GM18951 (cell line): ENCODE results near the gene LENG9.
"Not testable (repeated sequence)": the region's sequence is repeated elsewhere in the genome, so short reads cannot be mapped to it uniquely, and the experiment has no call there.

Experiments
- POLR2A ChIP-seq: IDR thresholded peaks from 4 replicates; pipeline ENCODE4 v1.6.1; 2011; ENCODE audit warnings: mild to moderate bottlenecking; ENCODE audit not compliant: insufficient read length, insufficient read depth; ENCODE audit errors: extremely low read depth
- in situ Hi-C: fragments of 300-500 bp; cut with MboI; formaldehyde crosslinking; loops from one replicate; pipeline ENCODE4 v1.12.0; 2022; ENCODE audit warnings: low sequenced_read_pairs, mixed read lengths, inconsistent platforms; ENCODE audit not compliant: unreplicated experiment

The LENG9 gene

DNA sequence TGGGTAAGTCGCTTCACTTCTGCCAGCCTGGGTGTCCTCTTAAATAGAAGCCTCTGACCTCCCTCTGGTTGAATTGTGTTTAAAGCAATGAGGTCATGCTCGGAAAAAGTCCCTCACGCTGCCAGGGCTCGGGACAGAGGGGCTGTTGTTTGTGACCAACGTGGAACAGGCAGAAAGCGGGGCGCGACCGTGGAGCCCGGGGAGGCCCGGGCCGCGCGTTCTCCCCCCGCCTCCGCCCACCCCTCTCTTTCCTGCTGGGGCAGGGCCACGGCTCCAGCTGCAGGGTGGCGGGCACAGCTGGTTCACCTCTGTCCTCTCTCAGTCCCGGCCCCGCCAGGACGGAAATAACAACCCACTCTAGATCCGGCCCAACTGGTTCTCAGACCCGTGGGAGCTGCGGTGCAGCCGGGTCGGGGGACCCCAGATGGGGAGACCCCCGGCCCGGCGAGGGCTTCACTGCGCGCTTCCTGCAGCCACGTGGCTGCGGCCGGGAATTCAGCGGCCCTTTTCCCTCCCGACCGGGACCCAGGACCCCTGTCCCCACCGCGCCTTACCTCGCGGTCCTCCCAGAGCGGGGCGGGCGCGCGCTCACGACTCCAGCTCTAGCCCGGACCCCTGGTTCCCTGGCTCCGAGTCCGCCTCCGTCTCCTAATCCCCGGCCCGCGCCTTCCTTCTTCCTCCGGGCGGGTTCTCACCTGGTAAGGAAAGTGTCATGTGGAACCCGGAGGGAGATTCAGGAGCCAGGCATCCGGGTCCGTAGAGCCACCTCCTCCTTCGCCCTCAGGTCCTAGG, 7.6 kb upstream of the LENG9 start:
- TF ChIP-seq POLR2A, result no peak
- in situ Hi-C loops, result no loop called here

- in situ Hi-C loops, result no loop called here
- TF ChIP-seq POLR2A, result no peak
These were observed 6.8 kb upstream of the LENG9 start for GRCh38 chr19:54470276-54470887.

- TF ChIP-seq POLR2A, result no peak
- in situ Hi-C loops, result no loop called here
These were observed 5.9 kb upstream of the LENG9 start for GRCh38 chr19:54469496-54469934.

DNA sequence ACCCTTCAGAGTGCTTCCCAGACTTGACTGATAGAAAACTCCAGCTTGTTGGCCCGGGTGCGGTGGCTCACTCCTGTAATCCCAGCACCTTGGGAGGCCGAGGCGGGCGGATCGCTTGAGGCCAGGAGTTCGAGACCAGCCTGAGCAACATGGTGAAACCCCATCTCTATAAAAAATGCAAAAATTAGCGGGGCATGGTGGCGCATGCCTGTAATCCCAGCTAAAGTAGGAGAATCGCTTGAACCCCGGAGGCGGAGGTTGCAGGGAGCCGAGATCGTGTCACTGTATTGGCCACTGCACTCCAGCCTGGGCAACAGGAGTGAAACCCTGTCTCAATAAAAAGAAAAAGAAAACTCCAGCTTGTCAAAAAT, 2.5 kb upstream of the LENG9 start:
- in situ Hi-C loops, result not testable (repeated sequence)

DNA sequence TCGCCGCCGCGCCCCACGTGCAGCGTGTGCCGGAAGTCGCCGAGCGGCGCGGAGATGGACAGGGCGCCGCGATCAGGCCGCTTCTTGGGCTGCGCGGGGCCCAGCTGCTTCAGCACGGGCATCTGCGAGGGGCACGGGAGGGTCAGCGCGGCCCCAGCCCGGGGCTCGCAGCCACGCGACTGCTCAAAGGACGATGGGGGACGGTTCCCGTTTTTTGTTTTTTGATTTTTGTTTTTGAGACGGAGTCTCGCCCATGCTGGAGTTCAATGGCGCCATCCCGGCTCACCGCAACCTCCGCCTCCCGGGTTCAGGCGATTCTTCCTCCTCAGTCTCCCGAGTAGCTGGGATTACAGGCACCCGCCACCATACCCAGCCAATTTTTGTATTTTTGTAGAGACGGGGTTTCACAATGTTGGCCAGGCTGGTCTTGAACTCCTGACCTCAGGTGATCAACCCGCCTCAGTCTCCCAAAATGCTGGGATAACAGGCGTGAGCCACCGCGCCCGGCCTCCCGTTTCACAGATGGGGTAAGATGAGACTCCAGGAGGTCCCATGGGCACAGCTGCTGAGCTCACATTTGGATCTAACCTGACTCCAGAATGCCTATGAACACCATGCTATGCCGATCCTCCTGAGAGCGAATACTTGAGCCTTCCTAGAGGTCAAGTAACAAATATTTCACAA, 2.0 kb upstream of the LENG9 start:
- TF ChIP-seq POLR2A, result no peak
- in situ Hi-C loops, result no loop called here

DNA sequence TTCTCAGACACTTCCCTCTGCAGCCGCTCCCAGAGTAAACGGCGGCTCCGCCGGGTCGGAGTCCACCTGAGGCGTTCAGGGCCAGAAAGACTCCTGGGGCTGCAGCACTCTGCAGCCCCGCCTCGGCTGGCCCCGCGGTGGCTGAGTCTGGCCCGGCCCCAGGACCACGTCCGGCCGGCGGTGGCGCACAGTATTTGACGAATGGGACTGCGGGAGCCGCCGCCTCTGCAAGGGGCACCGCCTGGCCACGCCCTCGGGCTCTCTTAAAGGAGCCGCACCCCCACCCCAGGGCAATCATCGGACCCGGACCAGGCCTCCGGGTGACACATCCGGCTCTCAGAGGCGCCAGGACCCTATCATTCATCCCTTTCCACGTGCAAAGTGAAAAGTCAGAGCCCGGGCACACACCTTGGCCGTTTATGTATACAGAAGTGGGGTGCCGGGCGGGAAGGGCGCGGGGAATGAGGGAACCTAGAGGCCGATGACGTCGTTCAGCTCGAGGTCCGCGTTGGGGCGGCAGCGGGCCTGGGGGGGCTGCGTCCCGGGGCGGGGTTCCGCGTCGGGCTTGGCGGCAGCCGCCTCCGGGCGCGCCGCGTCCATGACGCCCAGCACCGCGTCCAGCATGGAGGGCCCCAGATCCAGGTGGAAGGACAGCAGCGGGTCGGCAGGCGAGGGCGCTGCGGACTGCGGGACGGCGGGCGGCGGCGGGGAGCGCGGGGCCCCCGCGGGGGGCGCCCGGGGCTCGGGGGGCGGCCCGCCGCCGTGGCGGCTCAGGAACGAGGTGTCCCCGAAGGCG, 1.2 kb upstream of the LENG9 start:
- TF ChIP-seq POLR2A, result peak; percentile 74
- in situ Hi-C loops, result no loop called here

DNA sequence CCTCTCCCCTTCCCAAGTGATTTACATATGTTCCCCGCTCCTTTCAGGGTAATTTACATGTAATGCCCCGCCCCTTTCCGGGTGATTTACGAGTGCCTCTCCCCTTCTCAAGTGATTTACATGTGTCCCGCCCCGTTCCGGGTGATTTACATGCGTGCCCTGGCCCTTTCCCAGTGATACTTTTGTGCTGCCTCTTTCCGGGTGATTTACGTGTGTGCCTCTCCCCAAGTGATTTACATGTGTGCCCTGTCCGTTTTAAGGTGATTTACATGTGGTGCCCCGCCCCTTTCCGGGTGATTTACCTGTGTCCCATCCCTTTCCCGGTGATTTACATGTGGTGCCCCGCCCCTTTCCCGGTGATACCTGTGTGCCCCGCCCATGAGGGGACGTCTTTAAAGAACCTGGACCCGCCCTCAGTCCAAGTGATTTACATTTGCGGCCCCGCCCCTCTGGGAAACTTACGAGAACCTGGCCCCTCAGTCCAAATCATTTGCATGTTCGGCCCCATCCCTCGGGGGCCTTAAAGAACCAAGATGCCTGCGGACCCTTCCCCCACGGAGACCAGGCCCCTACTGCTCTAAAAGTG, 559 bp upstream of the LENG9 start:
- no peak for TF ChIP-seq POLR2A
- in situ Hi-C loops, result no loop called here

DNA sequence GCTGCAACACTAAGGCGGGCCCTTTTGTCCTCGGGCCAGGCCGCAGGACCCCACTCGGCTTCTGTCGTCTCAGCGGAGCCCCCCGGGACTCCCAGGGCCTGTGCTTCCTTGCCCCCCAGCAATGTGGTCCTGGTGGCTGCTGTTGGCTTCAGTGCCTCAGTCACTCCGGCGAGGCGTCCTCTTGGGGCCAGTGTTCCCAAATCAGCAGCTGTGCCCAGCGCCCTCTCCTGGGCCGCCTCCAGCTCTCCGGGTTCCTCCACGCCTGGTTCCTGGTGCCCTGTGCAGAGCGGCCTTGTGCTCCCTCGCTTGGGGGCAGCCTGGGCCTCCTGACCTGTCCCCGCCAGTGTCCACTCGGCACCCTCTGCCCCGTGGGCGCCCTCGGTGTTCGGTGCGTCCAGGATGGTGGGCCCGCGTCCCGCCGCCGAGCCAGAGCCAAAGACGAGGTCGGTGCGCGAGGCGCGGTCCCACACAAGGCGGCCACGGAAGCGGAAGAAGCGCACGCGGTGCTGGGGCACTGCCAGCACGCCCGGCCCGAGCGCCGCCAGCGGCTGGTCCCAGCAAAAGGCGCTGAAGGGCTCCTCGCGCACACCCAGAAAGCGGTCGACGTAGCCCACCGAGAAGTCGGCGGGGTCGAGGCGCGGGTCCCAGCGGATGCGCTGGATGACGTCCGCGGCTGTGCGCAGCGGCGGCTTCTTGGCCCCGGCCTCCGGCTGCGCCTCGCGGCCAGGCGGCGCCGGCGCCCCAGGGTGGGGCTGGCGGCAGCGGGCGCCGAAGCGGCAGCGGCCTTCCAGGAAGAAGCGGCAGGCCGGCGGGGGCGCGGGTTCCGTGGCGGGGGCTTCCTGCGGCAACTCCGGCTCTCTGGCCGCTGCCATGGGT, 685 bp downstream of the LENG9 start:
- no peak for TF ChIP-seq POLR2A

DNA sequence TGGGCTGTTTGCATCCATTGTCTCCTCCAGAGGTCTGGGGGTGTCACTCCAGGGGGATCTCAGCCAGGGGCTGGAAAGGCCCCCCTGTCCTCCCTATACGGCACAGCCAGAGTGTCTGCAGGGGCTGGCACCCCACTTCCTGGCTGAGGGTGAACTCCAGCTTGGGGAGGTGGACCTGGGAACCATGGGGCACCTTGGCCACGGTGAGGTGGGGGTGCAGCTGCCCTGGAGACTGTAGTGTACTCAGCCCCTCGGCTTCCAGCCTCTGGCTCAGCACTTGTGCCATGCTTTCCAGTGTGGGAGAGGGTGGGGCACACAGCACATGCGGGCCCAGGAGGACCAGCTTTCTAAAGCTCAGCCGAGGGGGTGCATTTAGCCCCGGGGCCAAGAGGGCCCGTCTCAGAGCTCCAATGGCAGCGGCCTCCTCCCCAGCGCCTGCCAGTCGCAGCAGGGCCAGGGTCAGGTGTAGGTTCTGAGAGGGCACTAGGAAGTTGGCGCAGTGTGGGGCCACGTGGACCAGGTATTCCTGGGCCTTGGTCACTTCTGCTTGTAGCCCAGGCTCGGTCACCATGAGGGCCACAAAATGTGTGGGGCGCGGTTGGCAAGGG, 1.4 kb downstream of the LENG9 start:
- TF ChIP-seq POLR2A, result no peak

More for the DNA sequence above, 685 bp downstream of the LENG9 start:
- in situ Hi-C loops, result no loop called here

GRCh38 chr19:54461613-54462012, 2.0 kb downstream of the LENG9 start:
- in situ Hi-C loops, result no loop called here
- no peak for TF ChIP-seq POLR2A

More for the DNA sequence above, 1.4 kb downstream of the LENG9 start:
- in situ Hi-C loops, result no loop called here

- in situ Hi-C loops, result no loop called here
- no peak for TF ChIP-seq POLR2A
These were observed 2.4 kb downstream of the LENG9 start for GRCh38 chr19:54461210-54461609.
